Progenitor cell of endocrine pancreas (in vitro differentiated cells): ENCODE data around the gene CSE1L. TPM values are rescaled to one million over a fixed set of nuclear protein-coding genes. Genes with fewer than 3 reads are reported as not detected.

Source experiments
- DNase-seq: peaks from one replicate; pipeline ENCODE4 v3.0.0; 2021; ENCODE audit warnings: low spot score; ENCODE audit not compliant: unreplicated experiment
- H3K27ac Mint-ChIP-seq: 2 replicates; pipeline ENCODE4 v1.8.0; 2021; ENCODE audit warnings: mild to moderate bottlenecking, moderate library complexity, mixed read lengths
- H3K27me3 Mint-ChIP-seq: 2 replicates; pipeline ENCODE4 v1.8.0; 2021; ENCODE audit warnings: mixed read lengths
- H3K36me3 Mint-ChIP-seq: 2 replicates; pipeline ENCODE4 v1.8.0; 2022; ENCODE audit warnings: mixed read lengths; ENCODE audit not compliant: insufficient read depth
- H3K4me1 Mint-ChIP-seq: 2 replicates; pipeline ENCODE4 v1.8.0; 2021; ENCODE audit warnings: low read depth, mixed read lengths
- H3K4me3 Mint-ChIP-seq: 2 replicates; pipeline ENCODE4 v1.8.0; 2021; ENCODE audit warnings: low read depth, mild to moderate bottlenecking, moderate library complexity, mixed read lengths
- H3K9me3 Mint-ChIP-seq: 2 replicates; pipeline ENCODE4 v1.8.0; 2021; ENCODE audit warnings: low read depth, mixed read lengths
- total RNA-seq: library from RNA; stranded (reverse); gene quantifications from 2 replicates; pipeline ENCODE4 v1.2.1, GENCODE V29; 2021
- TF ChIP-seq, protein P1 (sequence below): fragments of 200-600 bp; sonication (generic); IDR thresholded peaks from one replicate; pipeline ENCODE4 v1.5.0; 2021; ENCODE audit warnings: antibody characterized with exemption, mild to moderate bottlenecking; ENCODE audit not compliant: unreplicated experiment

CSE1L gene
- total RNA-seq, 1 donor from 2014 or later: 99.9 TPM

DNA sequence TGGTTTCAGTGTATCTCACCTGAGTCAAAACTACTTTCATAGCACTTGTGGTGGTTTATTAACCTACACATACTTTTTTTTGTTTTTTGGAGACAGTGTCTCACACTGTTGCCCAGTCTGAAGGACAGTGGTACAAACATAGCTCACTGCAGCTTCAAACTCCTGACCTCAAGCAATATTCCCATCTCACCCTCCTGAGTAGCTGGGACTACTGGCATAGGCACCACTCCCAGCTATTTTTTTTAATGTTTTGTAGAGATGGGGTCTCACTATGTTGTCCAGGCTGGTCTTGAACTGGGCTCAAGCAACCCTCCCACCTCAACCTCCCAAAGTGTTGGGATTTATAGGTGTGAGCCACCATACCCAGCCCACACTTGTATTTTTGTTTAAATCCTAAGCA, 92.3 kb downstream of the CSE1L start:
- Mint-ChIP-seq H3K36me3 (peaks cover 24% of the 10 kb centered on the region), H3K4me3 (no peak overlapping the region), H3K9me3 (no peaks in the 10 kb centered on the region), H3K27ac (no peak overlapping the region), H3K4me1 (peaks cover under 1% of the 10 kb centered on the region), H3K27me3 (no peaks in the 10 kb centered on the region)
- TF ChIP-seq, protein P1, sequence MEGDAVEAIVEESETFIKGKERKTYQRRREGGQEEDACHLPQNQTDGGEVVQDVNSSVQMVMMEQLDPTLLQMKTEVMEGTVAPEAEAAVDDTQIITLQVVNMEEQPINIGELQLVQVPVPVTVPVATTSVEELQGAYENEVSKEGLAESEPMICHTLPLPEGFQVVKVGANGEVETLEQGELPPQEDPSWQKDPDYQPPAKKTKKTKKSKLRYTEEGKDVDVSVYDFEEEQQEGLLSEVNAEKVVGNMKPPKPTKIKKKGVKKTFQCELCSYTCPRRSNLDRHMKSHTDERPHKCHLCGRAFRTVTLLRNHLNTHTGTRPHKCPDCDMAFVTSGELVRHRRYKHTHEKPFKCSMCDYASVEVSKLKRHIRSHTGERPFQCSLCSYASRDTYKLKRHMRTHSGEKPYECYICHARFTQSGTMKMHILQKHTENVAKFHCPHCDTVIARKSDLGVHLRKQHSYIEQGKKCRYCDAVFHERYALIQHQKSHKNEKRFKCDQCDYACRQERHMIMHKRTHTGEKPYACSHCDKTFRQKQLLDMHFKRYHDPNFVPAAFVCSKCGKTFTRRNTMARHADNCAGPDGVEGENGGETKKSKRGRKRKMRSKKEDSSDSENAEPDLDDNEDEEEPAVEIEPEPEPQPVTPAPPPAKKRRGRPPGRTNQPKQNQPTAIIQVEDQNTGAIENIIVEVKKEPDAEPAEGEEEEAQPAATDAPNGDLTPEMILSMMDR: no peak
- DNase-seq: no peak

DNA sequence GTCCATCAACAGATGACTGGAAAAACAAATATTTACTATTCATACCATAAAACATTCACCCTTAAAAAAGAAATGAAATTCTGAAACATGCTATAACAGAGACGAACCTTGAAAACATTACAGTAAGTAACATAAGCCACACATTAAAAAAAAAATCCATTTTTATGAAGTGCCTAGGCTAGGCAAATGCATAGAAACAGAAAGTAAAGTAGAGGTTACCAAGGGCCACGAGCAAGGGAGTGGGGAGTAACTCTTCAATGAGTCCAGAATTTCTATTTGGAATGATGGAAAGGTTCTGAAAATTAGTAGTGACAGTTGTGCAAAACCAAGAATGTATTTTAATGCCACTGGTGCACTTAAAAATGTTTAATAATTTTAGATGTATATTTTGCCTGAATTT, 94.3 kb downstream of the CSE1L start:
- Mint-ChIP-seq H3K4me3 (no peak overlapping the region), H3K36me3 (peaks cover 13% of the 10 kb centered on the region), H3K9me3 (no peaks in the 10 kb centered on the region), H3K4me1 (no peaks in the 10 kb centered on the region), H3K27me3 (no peaks in the 10 kb centered on the region), H3K27ac (no peak overlapping the region)
- no peak for DNase-seq
- TF ChIP-seq, protein P1: no peak

DNA sequence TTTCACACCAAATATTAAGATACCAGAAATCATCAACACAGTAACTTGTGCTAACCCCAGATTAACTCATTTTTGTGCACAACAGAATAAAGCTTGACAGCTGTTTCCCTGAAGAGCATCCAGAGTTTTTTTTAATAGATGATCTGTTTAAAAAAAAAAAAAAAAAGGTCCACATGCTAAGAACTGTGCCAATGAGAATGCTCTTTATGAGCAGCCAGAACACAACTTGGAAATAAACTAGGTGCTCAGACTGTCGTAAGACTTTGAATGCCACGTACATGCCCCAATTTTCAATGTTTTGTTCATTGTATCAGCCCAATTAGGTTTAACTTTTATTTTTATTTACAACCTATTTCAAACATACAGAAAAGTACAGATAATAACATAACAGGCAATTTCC, 94.7 kb downstream of the CSE1L start:
- no peaks in the 10 kb centered on the region for H3K4me1 Mint-ChIP-seq
- H3K27me3 Mint-ChIP-seq: no peaks in the 10 kb centered on the region
- H3K9me3 Mint-ChIP-seq: no peaks in the 10 kb centered on the region
- no peak overlapping the region for H3K4me3 Mint-ChIP-seq
- no peak overlapping the region for H3K27ac Mint-ChIP-seq
- no peak for DNase-seq
- TF ChIP-seq, protein P1: no peak
- peaks cover 13% of the 10 kb centered on the region for H3K36me3 Mint-ChIP-seq

Other genes starting within 250 kb of the CSE1L start
- gene PREX1, start 218.3 kb upstream of the CSE1L start, total RNA-seq: 2.9 and 3.7 TPM in 2 replicates
- gene ARFGEF2, start 124.6 kb upstream of the CSE1L start, total RNA-seq: 22.9 and 24.6 TPM in 2 replicates
- gene STAU1, start 142.0 kb downstream of the CSE1L start, total RNA-seq: 86.5 and 93.9 TPM in 2 replicates
- 41.7 and 46.0 TPM in 2 replicates for gene DDX27, start 173.1 kb downstream of the CSE1L start, total RNA-seq
- gene ZNFX1, start 231.7 kb downstream of the CSE1L start, total RNA-seq: 10.0 and 10.7 TPM in 2 replicates